ENCODE data around the gene TTC9.

DNA sequence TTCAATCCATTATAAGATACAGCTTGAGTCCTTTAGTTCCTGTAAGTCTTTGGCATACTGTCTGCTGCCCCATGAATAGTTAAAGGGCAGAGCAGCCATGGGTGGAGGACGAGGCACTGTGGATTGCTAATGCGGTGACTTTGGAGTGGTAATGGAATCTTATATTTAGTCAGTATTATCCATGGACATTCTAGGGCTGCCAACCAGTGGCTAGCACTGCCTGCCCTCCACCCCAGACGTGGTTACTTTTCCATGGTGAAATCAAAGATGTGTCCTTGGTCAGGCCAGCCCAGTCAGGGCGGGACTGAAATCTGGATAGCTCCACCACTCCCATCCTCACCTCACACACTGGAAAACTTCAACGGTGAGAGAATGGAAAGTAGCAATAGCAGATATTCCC lies 2.3 kb downstream of the TTC9 start:
- TF ChIP-seq, protein P1, sequence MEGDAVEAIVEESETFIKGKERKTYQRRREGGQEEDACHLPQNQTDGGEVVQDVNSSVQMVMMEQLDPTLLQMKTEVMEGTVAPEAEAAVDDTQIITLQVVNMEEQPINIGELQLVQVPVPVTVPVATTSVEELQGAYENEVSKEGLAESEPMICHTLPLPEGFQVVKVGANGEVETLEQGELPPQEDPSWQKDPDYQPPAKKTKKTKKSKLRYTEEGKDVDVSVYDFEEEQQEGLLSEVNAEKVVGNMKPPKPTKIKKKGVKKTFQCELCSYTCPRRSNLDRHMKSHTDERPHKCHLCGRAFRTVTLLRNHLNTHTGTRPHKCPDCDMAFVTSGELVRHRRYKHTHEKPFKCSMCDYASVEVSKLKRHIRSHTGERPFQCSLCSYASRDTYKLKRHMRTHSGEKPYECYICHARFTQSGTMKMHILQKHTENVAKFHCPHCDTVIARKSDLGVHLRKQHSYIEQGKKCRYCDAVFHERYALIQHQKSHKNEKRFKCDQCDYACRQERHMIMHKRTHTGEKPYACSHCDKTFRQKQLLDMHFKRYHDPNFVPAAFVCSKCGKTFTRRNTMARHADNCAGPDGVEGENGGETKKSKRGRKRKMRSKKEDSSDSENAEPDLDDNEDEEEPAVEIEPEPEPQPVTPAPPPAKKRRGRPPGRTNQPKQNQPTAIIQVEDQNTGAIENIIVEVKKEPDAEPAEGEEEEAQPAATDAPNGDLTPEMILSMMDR (IDR thresholded peaks at IDR 0.05) = no peak
- no peak for TF ChIP-seq POLR2AphosphoS5 (IDR thresholded peaks at IDR 0.05)
- no peak for TF ChIP-seq POLR2A (IDR thresholded peaks at IDR 0.05)

All from upper lobe of left lung (tissue), 4 donors.